IPS DF 19.7 (cell line): ENCODE data around the gene LSP1.

Experiments used
- DNase-seq: peaks from one replicate; pipeline ENCODE4 v3.0.0-alpha.2; 2013; ENCODE audit warnings: low read depth, low spot score

The LSP1 gene

DNA sequence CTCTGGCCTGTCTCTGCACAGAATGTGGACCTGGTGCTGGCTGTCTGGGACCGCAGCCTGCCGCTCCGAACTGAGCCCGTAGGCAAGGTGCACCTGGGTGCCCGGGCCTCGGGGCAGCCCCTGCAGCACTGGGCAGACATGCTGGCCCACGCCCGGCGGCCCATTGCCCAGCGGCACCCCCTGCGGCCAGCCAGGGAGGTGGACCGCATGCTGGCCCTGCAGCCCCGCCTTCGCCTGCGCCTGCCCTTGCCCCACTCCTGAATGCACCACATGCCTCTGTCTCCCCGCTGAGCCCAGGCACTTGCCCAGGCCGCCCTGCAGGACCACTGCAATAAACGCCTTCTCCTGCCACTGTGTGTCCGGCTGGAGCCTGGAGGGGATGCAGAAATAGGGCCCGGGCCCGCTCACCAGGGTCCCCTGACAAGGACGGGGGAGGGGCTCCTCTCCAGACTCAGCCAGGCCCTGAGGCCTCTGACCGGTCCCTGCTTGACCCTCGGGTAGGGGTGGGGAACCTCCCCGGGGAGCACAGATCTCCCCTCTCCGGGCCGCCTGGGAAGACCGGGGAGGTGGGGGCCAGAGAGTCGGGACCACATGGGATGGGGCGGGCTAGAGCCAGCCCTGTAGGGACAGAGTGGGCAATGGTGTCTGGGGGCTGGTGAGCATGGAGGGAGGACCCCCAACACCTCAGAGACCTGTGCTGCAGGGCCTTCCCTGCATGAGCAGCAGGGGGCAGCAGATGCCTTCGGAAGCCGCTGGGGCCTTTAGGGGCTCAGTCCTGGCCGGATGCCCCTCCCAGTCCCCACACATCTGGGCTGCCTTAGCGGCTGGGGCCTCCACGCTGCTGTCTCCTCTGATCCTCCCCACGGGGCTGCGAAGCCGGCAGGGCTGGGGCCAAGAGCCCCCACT lies 15.5 kb upstream of the LSP1 start:
- no peak for DNase-seq

DNA sequence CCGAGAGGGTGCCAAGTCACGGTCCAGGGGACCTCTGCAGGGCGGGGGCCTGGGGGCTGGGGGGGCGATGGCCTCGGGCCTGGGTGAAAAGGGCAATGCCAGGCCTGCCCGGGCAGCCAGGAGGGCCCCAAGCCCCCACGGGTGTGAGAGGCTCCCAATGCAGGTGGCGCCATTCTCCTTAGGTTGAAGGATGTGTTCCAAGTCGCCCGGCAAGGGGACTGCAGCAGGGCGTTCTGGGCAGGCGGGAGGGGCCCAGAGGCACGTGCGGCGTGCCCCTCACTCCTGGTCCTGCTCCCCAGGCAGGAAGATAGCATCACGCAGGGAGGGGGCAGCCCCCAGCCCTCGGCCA lies 14.8 kb upstream of the LSP1 start:
- DNase-seq: no peak

DNA sequence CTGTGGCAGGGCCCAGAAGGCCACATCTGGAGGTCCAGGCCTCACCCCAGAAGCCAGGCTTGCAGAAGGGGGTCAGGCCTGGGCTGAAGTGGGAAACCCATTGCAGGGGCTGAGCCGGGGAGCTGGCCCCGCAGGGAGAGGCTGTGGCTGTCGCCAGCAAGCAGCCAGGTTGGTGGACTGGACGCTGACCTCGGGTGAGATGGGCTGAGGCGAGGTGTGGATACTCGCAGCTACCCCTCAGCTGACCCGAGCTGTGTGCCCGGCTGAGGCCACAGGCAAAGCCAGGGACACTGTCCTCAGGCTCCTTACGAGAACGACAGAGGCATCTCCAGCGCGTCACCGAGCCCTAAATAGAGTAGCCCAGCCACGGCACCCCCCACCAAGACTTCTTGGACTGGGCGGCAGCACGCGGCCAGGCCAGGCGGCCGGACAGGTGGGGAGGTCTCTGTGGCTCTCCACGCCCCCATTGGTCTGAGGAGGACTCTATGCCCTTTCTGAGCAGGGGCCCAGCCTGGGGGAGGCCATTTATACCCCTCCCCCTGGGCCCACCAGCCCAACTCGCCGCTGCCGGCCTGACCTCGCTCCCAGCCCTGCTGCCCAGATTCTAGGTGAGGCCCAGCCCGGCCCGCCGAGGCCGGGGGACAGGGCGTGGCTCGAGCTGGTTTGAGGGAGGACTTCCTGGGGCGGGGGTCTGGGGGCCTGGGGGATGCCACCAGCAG lies 14.3 kb upstream of the LSP1 start, which contains the start of gene TNNI2:
TNNI2 (plus strand) TSS at position 556 of the 719 bp plus-strand sequence. CDS start 716 bp downstream, outside the sequence.
- DNase-seq: no peak

DNA sequence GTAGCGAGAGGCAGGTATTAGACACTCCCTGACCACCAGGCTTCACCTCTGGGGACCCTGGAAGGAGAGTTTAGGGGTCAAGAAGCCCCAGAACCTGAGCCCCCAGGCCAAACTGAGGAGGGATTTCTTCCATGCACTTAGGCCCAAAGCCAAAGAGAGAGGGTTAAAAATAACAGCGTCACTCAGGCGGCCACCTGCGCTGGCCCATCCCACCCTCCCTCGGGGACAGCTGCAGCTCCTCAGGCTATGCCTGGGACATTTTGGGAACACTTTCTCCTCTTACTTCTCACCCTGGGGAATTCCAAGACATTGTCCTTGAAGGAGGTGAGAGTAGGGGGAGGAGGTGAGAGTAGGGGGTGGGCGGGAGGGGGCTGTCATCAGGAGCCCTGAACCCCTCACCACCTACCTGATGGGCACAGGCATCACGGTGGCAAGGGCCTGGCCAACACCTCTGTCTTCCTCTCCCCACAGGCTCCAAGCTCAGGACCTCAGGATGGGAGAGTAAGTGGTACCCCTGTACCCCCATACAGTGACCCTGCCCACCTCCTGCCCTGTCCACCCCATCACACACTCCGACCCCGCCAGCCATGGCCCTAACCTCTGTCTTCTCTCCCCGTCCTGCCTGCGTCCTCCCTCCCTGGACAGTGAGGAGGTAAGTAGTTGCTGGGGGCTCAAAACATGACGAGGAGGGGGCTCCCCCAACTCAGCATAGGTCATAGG lies 13.5 kb upstream of the LSP1 start:
- no peak for DNase-seq

DNA sequence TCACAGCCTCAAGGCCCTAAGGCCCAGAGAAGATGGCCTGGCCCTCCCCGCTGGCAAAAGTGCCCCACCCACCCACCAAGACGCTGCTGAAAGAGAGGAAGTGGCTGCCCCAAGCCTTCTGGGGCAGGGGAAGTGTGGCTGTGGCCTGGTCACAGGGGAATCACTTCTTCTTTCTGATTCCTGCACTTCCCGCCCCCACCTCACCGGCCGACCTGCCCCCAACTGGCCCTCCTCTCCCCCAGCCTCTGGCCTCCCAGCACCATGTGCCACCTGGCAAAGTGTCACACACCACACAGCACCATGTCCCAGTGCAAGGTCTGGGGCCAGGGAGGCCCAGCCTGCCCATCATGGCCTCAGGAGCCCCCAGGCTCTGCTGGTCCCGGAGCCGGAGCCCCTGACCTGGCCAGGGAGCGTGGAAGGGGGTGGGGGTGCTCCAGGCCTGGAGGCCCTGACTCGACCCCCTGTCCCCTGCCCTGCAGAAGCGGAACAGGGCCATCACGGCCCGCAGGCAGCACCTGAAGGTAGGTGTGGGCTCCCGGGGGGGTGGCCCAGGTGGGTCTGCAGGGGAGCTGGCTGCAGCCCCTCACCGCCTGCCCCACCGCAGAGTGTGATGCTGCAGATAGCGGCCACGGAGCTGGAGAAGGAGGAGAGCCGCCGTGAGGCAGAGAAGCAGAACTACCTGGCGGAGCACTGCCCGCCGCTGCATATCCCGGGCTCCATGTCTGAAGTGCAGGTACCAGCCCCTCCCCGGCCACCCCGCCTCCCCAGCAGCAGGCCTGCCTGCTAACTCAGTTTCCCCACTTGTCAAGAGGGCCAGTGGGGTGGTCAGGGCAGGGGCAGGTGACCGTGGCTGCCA lies 12.7 kb upstream of the LSP1 start:
- DNase-seq: no peak

DNA sequence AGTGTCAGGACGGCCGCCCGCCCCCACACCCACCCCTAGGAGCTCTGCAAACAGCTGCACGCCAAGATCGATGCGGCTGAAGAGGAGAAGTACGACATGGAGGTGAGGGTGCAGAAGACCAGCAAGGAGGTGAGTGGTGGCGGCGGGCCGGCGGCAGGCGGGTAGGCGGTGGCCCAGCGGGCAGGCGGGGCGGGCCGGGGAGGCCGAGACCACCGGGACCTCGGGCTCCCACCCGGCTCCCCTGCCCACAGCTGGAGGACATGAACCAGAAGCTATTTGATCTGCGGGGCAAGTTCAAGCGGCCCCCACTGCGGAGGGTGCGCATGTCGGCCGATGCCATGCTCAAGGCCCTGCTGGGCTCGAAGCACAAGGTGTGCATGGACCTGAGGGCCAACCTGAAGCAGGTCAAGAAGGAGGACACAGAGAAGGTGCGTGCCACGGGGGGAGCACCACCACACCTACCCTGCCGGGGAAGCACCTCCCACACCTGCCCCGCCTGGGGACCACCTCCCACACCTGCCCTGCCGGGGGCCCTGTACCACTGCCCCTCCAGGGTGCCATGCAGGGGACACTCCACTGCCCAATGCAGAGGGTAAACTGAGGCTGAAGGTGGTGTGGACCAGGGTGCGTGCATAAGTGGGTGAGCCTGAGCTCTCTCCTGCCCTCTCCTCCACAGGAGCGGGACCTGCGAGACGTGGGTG lies 12.0 kb upstream of the LSP1 start:
- no peak for DNase-seq

DNA sequence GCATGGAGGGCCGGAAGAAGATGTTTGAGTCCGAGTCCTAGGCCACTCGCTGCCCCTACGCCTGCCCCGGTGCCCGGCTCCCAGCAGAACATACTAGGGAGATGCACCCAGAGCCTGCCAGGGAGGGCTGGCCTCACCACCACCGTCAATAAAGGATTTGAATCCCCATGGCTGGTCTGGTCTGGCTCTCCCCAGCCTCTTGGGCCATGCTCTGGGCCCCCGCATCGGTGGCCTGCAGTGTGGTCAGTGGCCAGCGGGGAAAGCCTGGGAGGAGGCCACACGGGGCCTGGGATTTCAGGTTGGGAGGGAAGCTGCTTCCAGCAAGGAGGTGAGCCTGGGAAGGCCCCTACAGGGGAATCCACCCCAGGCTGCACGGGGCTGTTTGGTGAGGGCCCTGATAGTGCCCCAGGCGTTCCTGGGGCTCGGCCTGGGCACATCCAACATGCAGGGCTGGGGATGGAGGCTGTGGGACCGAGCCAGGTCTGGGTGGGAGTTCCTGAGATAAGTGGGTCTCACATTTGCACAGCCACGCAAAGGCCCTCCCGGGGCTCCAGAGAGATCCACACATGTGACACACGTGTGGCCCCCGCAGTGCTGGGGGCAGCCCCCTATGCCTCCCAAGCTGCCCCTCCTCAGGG lies 11.3 kb upstream of the LSP1 start:
- no peak for DNase-seq

DNA sequence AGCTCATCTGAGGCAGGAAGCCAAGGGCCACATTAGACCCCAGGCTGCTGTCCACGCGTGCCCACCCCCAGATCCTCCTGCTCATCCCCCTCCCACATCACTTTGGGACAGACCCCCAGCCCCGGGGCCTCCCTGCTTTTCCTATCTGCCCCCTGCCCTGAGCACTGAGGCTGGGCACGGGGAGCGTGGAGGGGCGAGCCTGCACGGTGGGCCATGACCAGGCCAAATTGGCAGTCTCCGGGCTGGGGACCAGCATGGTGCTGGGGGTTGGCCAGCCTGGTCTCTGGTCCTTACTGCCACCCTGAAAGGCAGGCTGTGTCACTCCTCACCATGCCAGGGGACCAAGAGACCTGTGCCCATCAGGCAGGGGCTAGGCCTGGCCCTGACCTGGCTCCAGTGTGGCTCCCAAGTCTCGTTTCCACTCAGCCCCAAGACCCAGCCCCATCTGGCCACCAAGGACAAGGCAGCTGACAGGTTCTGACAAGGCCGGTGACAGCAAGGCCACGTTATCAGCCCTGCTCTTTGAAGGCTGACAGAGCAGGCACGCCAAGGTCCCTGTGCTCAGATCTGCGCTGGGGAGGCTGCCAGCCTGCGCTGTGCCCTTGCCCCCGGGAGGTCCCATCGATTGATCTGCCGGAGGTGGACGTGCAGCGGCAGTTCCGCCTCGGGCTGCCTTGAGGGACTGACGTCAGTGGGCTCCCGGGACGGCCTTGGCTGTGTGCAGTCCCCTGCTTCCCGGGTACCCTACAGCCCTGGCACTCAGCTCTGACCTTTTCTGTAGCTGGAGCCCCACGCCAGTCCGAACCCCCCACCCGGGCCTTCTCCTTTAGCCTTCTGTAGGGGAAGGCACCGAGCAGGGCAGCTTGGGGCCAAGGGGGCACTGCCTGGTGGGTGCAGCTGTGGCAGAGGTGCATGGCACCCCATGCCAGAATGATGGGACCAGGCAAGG lies 10.5 kb upstream of the LSP1 start:
- no peak for DNase-seq

DNA sequence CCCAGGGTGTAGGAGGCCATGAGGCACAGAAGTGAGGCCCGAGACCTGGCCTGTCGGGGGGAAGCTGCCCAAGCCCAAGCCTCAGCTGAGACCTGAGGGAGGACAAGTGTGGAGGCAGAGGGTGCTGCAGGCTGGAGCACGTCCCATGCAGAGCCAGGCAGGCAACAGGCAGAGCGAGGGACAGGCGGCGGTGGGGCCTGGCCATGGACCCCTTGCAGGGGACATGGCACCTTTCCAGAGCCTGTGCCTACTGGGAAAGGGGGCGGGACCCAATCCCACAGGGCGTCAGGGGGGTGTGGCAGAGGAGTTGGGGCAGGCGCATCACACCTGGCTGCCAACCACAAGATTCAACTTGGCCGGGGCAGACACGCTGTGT lies 9.8 kb upstream of the LSP1 start:
- no peak for DNase-seq

DNA sequence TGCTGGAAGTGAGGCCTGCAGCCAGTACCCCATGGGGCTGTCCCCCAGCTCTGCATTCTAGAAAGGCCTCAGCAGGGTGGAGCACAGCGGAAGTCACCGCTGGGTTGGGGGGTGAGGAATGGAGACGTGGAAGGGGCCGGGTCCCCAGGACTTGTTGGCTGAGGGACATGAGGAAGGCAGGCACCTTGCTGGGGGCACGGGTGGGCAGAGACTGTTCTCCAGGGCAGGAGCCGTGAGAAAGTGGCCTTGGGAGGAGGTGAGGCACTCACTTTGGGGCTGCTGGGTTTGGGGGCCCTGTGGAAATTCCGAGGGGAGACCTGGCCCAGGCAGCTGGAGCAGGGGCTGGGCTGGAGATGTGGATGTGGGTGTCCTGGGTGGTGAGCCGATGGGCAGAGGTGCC lies 9.1 kb upstream of the LSP1 start:
- no peak for DNase-seq

DNA sequence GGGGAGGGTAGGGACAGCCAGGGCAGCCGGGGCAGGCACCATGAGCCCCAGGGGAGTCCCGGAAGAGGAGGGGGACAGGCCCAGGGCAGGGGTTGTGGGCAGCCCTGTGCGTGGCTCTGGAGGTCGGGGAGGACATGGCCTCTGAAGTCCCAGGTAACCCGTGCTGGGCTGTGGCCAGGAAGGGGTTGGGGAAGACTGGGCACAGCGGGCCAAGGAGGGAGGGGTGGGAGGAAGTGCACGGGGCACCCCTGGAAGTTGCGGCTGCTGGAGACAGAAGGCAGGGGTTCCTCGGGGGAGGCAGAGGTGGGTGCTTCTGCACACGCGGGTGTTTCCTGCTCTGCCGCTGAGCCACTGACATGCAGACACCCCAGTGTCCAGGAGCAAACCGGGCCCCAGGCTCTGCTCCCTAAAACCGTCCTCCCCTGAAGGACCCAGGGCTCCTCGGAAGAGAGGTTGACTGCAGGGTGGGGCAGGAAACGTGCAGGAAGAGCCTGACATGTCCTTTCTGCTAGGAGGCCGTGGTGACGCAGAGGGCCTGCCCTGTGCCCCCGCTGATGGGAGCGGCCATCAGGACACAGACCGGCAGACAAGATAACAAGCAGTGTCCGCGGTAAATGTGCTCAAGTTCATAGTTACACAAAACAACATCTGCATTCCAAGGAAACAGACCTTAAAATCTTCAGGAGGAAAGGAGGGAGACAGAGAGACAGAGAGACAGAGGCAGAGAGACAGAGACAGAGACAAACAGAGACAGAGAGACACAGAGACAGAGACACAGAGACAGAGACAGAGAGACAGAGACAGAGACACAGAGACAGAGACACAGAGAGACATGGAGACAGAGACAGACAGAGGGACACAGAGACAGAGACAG lies 8.4 kb upstream of the LSP1 start:
- no peak for DNase-seq

DNA sequence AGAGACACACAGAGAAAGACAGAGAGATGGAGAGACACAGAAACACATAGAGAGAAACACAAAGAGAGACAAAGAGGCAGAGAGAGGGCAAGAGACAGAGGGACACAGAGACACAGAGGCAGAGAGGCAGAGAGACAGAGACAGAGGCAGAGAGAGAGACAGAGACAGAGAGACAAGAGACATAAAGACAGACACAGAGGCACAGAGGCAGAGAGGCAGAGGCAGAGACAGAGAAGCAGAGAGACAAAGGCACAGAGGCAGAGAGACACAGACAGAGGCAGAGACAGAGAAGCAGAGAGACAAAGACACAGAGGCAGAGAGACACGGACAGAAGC lies 7.8 kb upstream of the LSP1 start:
- no peak for DNase-seq

DNA sequence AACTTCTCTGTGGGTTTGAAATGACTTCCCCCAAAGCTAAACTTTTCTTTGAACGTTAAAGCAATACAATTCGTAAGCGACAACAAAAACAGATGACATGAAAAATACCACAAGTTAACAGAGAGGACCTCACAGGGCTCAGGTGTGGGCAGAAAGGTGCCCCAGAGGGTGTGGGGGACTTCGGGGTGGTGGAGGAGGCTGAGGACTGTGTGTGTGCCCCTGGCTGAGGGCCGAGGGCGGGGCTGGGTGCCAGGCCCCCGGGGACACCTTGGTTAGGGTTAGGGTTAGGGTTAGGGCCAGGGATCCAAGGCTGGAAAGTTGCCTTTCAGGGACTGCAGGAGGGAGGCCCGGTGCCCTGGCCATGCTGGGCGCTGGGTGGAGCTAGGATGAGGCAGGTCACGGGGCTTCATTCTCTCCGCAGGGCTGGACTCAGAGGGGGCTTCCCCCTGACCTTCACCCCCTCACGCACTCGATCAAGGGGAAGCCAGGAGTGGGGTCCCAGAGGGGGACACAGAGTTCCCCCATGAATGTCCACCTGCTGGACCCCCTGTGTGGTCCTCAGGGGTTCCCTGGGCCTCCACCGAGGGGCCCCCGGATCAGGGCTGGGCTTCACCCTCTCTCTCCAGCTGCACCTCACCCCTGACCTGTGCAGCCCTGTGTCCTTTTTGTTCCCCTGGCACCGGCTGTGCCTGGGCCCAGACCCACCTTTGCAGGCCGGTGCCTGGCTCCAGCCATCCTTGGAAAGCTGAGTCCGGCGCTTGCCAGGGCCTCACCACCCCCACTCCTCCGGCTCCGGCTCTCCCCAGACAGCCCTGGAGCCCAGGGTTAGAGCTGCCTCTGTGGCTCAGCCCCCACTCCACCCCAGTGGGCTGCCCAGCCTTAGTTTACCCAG lies 7.1 kb upstream of the LSP1 start:
- no peak for DNase-seq

DNA sequence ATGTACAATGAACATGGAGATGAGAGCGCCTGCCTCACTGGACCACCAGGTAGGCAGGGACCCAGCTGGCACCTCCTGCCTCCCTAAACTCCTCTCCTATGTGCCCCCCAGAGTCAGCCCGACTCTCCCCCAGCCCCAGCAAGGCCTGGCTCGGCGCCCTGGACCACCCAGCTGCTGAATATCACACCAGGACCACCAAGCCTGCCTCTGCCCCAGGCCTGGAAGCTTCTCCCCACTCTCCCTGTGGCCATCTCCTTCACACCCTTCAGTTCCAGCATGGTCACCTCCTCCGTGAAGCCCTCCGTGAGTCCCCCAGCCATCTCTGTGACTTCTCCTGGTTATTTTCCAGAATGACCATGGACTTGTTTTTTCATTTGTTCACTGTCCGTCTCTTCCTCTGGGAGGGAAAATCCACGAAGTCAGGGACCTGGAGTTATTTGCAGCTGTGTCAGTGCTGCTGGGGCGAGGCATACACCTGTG lies 6.4 kb upstream of the LSP1 start:
- DNase-seq: no peak

DNA sequence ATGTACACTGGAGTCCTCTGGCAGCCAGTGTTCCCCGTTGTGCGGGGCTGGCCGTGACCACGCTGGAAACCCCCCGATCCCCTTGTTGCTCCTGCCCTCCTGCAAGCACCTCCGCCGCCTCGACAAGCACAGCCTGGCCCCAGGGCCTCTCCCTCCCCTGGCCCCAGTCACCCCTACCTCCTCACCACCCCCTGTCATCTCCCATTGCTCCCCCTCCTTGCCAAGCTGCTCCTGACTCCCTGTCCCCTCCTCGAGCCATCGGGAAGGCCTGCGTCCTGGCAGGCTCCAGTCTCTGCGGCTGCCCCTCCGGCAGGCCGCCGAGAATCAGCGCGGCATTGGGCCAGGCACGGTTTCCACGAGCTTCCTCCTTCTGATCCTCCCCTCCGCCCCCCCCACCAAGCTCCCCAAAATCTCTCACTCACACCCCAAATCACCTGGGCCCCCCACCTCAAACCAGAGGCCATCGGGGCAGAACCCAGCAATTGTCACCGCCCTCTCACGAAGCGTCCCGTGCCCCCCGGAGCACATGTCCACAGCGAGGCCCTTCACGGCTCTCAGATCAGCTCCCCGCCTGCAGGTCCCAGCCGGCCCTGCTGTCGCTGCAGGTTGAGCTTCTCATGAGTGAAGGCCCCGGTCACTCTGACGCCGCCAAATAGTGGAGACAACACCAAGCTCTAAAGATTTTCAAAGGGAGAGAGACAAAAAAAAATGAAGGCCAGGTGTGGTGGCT lies 5.7 kb upstream of the LSP1 start:
- DNase-seq: no peak

DNA sequence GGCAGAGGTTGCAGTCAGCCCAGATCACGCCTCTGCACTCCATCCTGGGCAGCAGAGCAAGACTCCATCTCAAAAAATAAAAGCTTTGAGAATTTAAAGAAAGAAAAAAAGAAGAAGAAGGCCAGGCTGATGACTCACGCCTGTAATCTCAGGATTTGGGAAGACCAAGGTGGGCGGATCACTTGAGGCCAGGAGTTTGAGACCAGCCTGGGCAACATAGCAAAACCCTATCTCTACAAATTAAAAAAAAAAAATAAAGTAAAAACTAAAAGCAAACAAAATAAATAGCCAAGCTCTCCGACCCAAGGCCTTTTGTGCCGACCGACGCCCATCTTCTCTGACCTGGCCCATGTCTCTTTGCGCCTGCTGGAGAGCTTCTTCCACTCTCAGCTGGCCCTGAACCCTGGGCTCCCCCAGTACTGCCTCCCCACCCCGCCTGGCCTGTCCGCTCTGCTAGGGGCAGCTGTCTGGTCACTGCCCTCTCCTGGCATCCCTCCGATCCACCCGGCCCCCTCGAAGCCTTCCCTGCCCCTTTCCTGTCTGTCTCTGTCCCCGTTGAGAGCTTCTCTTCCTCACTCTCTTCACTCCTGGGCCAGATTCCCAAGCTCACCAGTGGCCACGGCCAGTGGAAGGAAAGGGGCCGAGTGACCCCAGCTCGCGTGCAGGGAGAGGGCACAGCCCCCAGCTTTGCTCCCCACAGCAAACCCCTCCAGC lies 4.8 kb upstream of the LSP1 start:
- DNase-seq: no peak
